ENCODE data around the gene S100A7.

- TF ChIP-seq CTCF (conservative IDR thresholded peaks at IDR 0.05 in 1 of 2, IDR thresholded peaks at IDR 0.05 in 1 of 2; ENCODE audit: extremely low read depth in 1 of 2, insufficient read depth in 1 of 2, low read depth in 1 of 2, low read length in 2 of 2) (no peak), EZH2 (IDR thresholded peaks at IDR 0.05; ENCODE audit: borderline replicate concordance, low read length) (no peak)
Observed at GRCh38 chr1:153437236-153437635, 23.2 kb downstream of the S100A7 start.
